H9 (cell line): ENCODE results near the gene PLAC1. TPM values are rescaled to one million over a fixed set of nuclear protein-coding genes. Genes with fewer than 3 reads are reported as not detected.

Source experiments
- DNase-seq: peaks from one replicate; pipeline ENCODE4 v3.0.0-alpha.2; 2017
- H2AFZ ChIP-seq: one replicate; pipeline ENCODE4 v1.6.1; 2013; ENCODE audit warnings: mild to moderate bottlenecking, low read length, control low read depth, moderate library complexity
- H2AK5ac ChIP-seq: 2 replicates; pipeline ENCODE4 v1.6.1; 2013; ENCODE audit warnings: low read length, control low read depth, mixed read lengths; ENCODE audit not compliant: insufficient read length
- H2BK120ac ChIP-seq: one replicate; pipeline ENCODE4 v1.6.1; 2013; ENCODE audit warnings: low read depth, mild to moderate bottlenecking, low read length, control low read depth, inconsistent platforms; ENCODE audit not compliant: poor library complexity, severe bottlenecking
- H2BK12ac ChIP-seq: 2 replicates; pipeline ENCODE4 v1.6.1; 2013; ENCODE audit warnings: low read length, control low read depth, mixed read lengths, low read depth; ENCODE audit not compliant: insufficient read length
- H2BK15ac ChIP-seq: 2 replicates; pipeline ENCODE4 v1.6.1; 2013; ENCODE audit warnings: low read depth, low read length, control low read depth
- H2BK20ac ChIP-seq: one replicate; pipeline ENCODE4 v1.6.1; 2013; ENCODE audit warnings: low read depth, mild to moderate bottlenecking, low read length, control low read depth, inconsistent platforms; ENCODE audit not compliant: poor library complexity, severe bottlenecking
- H2BK5ac ChIP-seq: 2 replicates; pipeline ENCODE4 v1.6.1; 2013; ENCODE audit warnings: low read length, control low read depth, mixed read lengths; ENCODE audit not compliant: insufficient read length
- H3K14ac ChIP-seq: 2 replicates; pipeline ENCODE4 v1.6.1; 2013; ENCODE audit warnings: low read length, control low read depth; ENCODE audit not compliant: insufficient read depth
- H3K18ac ChIP-seq: 2 replicates; pipeline ENCODE4 v1.6.1; 2013; ENCODE audit warnings: low read depth, mild to moderate bottlenecking, mixed read lengths, low read length, control low read depth; ENCODE audit not compliant: insufficient read length
- H3K23ac ChIP-seq: 2 replicates; pipeline ENCODE4 v1.6.1; 2013; ENCODE audit warnings: low read length, control low read depth, mixed read lengths, low read depth; ENCODE audit not compliant: insufficient read length
- H3K23me2 ChIP-seq: 2 replicates; pipeline ENCODE4 v1.6.1; 2013; ENCODE audit warnings: low read depth, mild to moderate bottlenecking, mixed read lengths, low read length, control low read depth; ENCODE audit not compliant: insufficient read length, poor library complexity, severe bottlenecking
- H3K27ac ChIP-seq: 2 replicates; pipeline ENCODE4 v1.5.1; 2013; ENCODE audit warnings: low read length, control low read depth, mixed read lengths, low read depth; ENCODE audit not compliant: insufficient read length
- H3K27me3 ChIP-seq: 2 replicates; pipeline ENCODE4 v1.6.1; 2013; ENCODE audit warnings: low read length, control low read depth, inconsistent platforms; ENCODE audit not compliant: insufficient read depth
- H3K4ac ChIP-seq: 2 replicates; pipeline ENCODE4 v1.6.1; 2013; ENCODE audit warnings: low read depth, mild to moderate bottlenecking, control low read depth, inconsistent platforms, low read length, moderate library complexity
- H3K4me1 ChIP-seq: 2 replicates; pipeline ENCODE4 v1.6.1; 2013; ENCODE audit warnings: low read length, control low read depth, inconsistent platforms; ENCODE audit not compliant: insufficient read depth
- H3K4me2 ChIP-seq: 2 replicates; pipeline ENCODE4 v1.6.1; 2013; ENCODE audit warnings: low read length, control low read depth, mixed read lengths; ENCODE audit not compliant: insufficient read length, insufficient read depth
- H3K56ac ChIP-seq: 2 replicates; pipeline ENCODE4 v1.6.1; 2013; ENCODE audit warnings: low read depth, mild to moderate bottlenecking, mixed read lengths, low read length, control low read depth; ENCODE audit not compliant: insufficient read length
- H3K79me1 ChIP-seq: 2 replicates; pipeline ENCODE4 v1.6.1; 2013; ENCODE audit warnings: low read depth, mild to moderate bottlenecking, moderate library complexity, low read length, control low read depth, inconsistent platforms; ENCODE audit not compliant: insufficient read depth, poor library complexity, severe bottlenecking
- H3K79me2 ChIP-seq: 2 replicates; pipeline ENCODE4 v1.6.1; 2013; ENCODE audit warnings: low read length, control low read depth, inconsistent platforms; ENCODE audit not compliant: insufficient read depth
- H3K9ac ChIP-seq: 2 replicates; pipeline ENCODE4 v1.6.1; 2013; ENCODE audit warnings: low read length, control low read depth, mixed read lengths; ENCODE audit not compliant: insufficient read length; ENCODE audit errors: extremely low read depth
- H3K9me3 ChIP-seq: one replicate; pipeline ENCODE4 v1.6.1; 2013; ENCODE audit warnings: low read depth, low read length, inconsistent platforms; ENCODE audit not compliant: control insufficient read depth
- H3T11ph ChIP-seq: one replicate; pipeline ENCODE4 v1.6.1; 2013; ENCODE audit warnings: mild to moderate bottlenecking, low read length, control low read depth, inconsistent platforms
- H4K20me1 ChIP-seq: one replicate; pipeline ENCODE4 v1.6.1; 2013; ENCODE audit not compliant: control insufficient read depth, insufficient read length, insufficient read depth
- H4K5ac ChIP-seq: 2 replicates; pipeline ENCODE4 v1.6.1; 2013; ENCODE audit warnings: low read depth, mild to moderate bottlenecking, mixed read lengths, low read length, control low read depth; ENCODE audit not compliant: insufficient read length
- H4K8ac ChIP-seq: replicated peaks from 2 replicates; pipeline ENCODE4 v1.6.1; 2013; ENCODE audit warnings: low read length, control low read depth, mixed read lengths, low read depth; ENCODE audit not compliant: insufficient read length
- H4K91ac ChIP-seq: 2 replicates; pipeline ENCODE4 v1.6.1; 2013; ENCODE audit warnings: low read depth, mild to moderate bottlenecking, moderate library complexity, mixed read lengths, low read length, control low read depth; ENCODE audit not compliant: insufficient read length
- H3K27ac Mint-ChIP-seq, 3 experiments: 2 replicates in 2 of 3; 3 replicates in 1 of 3; pipeline ENCODE4 v1.8.0; 2020 to 2021; ENCODE audit warnings: mixed read lengths in 3 of 3, mild to moderate bottlenecking in 1 of 3, moderate library complexity in 1 of 3
- H3K27me3 Mint-ChIP-seq: 2 replicates; pipeline ENCODE4 v1.8.0; 2021; ENCODE audit warnings: low read depth, mild to moderate bottlenecking, moderate library complexity, mixed read lengths
- H3K36me3 Mint-ChIP-seq, 3 experiments: 2 replicates in 2 of 3; 3 replicates in 1 of 3; pipeline ENCODE4 v1.8.0; 2020 to 2021; ENCODE audit warnings: low read depth in 3 of 3, mixed read lengths in 3 of 3; ENCODE audit not compliant: insufficient read depth in 1 of 3
- H3K4me1 Mint-ChIP-seq, 2 experiments: 2 replicates each; pipeline ENCODE4 v1.8.0; 2020; ENCODE audit warnings: mixed read lengths in 2 of 2
- H3K4me3 Mint-ChIP-seq, 2 experiments: 2 replicates in 1 of 2; 3 replicates in 1 of 2; pipeline ENCODE4 v1.8.0; 2020 to 2021; ENCODE audit warnings: mild to moderate bottlenecking in 2 of 2, mixed read lengths in 2 of 2, moderate library complexity in 1 of 2
- H3K9me3 Mint-ChIP-seq, 2 experiments: 2 replicates in 1 of 2; 3 replicates in 1 of 2; pipeline ENCODE4 v1.8.0; 2020; ENCODE audit warnings: mild to moderate bottlenecking in 2 of 2, mixed read lengths in 2 of 2, moderate library complexity in 1 of 2
- WGBS: extraction: QIAGEN DNeasy Blood & Tissue Kit; methylation state at CpG from one replicate; pipeline ENCODE4 v1.1.7; 2013; ENCODE audit warnings: missing lambda C conversion rate, low lambda C conversion rate, mixed read lengths; ENCODE audit not compliant: insufficient read length; ENCODE audit errors: extremely low coverage; 5-methylcytosine and 5-hydroxymethylcytosine counted together
- total RNA-seq: library from RNA; stranded (reverse); gene quantifications from 2 replicates; pipeline ENCODE4 v1.2.1, GENCODE V29; 2021
- TF ChIP-seq, protein P1 (sequence below): fragments of 200-600 bp; sonication (generic); conservative IDR thresholded peaks from 3 replicates; pipeline ENCODE4 v1.8.0; 2021; ENCODE audit warnings: antibody characterized with exemption, mild to moderate bottlenecking

The PLAC1 gene
- total RNA-seq, 1 experiment from 2014 or later: 0.68 TPM

DNA sequence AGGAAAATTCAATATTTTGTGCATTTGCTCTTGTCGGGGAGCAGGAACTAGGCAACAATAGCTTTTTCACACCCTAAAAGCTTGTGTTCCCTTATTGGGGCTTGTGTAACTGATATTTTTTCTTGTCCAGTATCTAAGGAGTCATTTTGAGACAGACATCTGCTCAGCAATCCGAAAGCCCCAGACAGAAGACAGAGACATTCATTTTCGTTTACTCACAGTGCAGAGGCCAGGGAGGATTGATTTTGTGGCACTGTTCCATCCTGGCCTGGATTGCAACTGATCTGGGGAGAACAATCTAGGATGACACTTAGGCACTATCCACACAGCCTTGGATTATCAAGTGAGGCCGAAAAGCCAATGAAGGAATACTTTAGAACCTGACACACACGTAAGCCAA is 27.4 kb upstream of the PLAC1 start:
- Mint-ChIP-seq H3K9me3 (peaks cover 3 to 50% of the 10 kb centered on the region in 2 experiments; a peak in 2 of 5 replicates), H3K4me1 (no peaks in the 10 kb centered on the region), H3K36me3 (no peaks in the 10 kb centered on the region; a peak in 1 of 7 replicates), H3K27ac (no peak overlapping the region), H3K4me3 (no peak overlapping the region), H3K27me3 (no peaks in the 10 kb centered on the region)
- H3K56ac ChIP-seq: no peak overlapping the region
- H2BK12ac ChIP-seq: no peak overlapping the region
- no peak overlapping the region for H3K4me2 ChIP-seq
- no peak overlapping the region for H3K9ac ChIP-seq
- no peaks in the 10 kb centered on the region for H4K20me1 ChIP-seq
- H3K18ac ChIP-seq: no peak overlapping the region
- no peak overlapping the region for H4K5ac ChIP-seq
- H2AK5ac ChIP-seq: no peak overlapping the region
- H4K8ac ChIP-seq: no peak overlapping the region
- H3K27me3 ChIP-seq: no peaks in the 10 kb centered on the region
- no peaks in the 10 kb centered on the region for H3K9me3 ChIP-seq
- no peaks in the 10 kb centered on the region for H3K23me2 ChIP-seq
- H3T11ph ChIP-seq: no peak overlapping the region
- H2BK5ac ChIP-seq: no peak overlapping the region
- H3K4ac ChIP-seq: no peak overlapping the region
- no peak overlapping the region for H2AFZ ChIP-seq
- no peak overlapping the region for H4K91ac ChIP-seq
- H3K23ac ChIP-seq: no peak overlapping the region
- no peaks in the 10 kb centered on the region; the same call in 1 of the 2 replicates for H3K4me1 ChIP-seq
- TF ChIP-seq, protein P1, sequence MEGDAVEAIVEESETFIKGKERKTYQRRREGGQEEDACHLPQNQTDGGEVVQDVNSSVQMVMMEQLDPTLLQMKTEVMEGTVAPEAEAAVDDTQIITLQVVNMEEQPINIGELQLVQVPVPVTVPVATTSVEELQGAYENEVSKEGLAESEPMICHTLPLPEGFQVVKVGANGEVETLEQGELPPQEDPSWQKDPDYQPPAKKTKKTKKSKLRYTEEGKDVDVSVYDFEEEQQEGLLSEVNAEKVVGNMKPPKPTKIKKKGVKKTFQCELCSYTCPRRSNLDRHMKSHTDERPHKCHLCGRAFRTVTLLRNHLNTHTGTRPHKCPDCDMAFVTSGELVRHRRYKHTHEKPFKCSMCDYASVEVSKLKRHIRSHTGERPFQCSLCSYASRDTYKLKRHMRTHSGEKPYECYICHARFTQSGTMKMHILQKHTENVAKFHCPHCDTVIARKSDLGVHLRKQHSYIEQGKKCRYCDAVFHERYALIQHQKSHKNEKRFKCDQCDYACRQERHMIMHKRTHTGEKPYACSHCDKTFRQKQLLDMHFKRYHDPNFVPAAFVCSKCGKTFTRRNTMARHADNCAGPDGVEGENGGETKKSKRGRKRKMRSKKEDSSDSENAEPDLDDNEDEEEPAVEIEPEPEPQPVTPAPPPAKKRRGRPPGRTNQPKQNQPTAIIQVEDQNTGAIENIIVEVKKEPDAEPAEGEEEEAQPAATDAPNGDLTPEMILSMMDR: no peak
- H2BK15ac ChIP-seq: no peak overlapping the region
- H2BK20ac ChIP-seq: no peak overlapping the region
- no peak overlapping the region for H3K27ac ChIP-seq
- no CpG with 5 or more reads among the region's 5 CpGs for WGBS
- no peak overlapping the region for H3K14ac ChIP-seq
- H2BK120ac ChIP-seq: no peak overlapping the region
- DNase-seq: no peak
- no peaks in the 10 kb centered on the region for H3K79me2 ChIP-seq
- no peaks in the 10 kb centered on the region for H3K79me1 ChIP-seq
